ENCODE results near the gene MMP20. TPM values are rescaled to one million over a fixed set of nuclear protein-coding genes. Genes with fewer than 3 reads are reported as not detected.

The MMP20 gene, protein sequence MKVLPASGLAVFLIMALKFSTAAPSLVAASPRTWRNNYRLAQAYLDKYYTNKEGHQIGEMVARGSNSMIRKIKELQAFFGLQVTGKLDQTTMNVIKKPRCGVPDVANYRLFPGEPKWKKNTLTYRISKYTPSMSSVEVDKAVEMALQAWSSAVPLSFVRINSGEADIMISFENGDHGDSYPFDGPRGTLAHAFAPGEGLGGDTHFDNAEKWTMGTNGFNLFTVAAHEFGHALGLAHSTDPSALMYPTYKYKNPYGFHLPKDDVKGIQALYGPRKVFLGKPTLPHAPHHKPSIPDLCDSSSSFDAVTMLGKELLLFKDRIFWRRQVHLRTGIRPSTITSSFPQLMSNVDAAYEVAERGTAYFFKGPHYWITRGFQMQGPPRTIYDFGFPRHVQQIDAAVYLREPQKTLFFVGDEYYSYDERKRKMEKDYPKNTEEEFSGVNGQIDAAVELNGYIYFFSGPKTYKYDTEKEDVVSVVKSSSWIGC
- total RNA-seq = not detected in 2 replicates

GRCh38 chr11:102625177-102625576, at the start of gene MMP20:
TSS of gene MMP20 (minus strand) at chr11:102625332. CDS start at chr11:102625319, 13 bp downstream.

GRCh38 chr11:102530558-102530957, 94.6 kb downstream of the MMP20 start, which contains the start of gene MMP7:
TSS of gene MMP7 (minus strand) at chr11:102530747. CDS start at chr11:102530700, 47 bp downstream.

Other genes starting within 250 kb of the MMP20 start
- gene TMEM123, start 172.6 kb downstream of the MMP20 start, total RNA-seq = 88.6 and 93.5 TPM in 2 replicates
- gene MMP7, start 94.6 kb downstream of the MMP20 start, total RNA-seq = not detected in 2 replicates
- not detected in 2 replicates for gene MMP27, start 80.4 kb upstream of the MMP20 start, total RNA-seq
- not detected in 2 replicates for gene MMP8, start 99.6 kb upstream of the MMP20 start, total RNA-seq
- gene MMP10, start 155.3 kb upstream of the MMP20 start, total RNA-seq = not detected in 2 replicates
- 14.6 and 15.0 TPM in 2 replicates for gene MMP1, start 172.8 kb upstream of the MMP20 start, total RNA-seq
- gene MMP3, start 218.3 kb upstream of the MMP20 start, total RNA-seq = 0.15 TPM in 1 of 2 replicates, not detected in the other
- not detected in 2 replicates for gene MMP12, start 249.7 kb upstream of the MMP20 start, total RNA-seq